SW 1271 (cell line): ENCODE results near the gene AP1S1.
"Not testable (repeated sequence)": the region's sequence is repeated elsewhere in the genome, so short reads cannot be mapped to it uniquely, and the experiment has no call there.

Experiments
- DNase-seq, 2 experiments: peaks; one replicate each; lab custom pipeline; 2025; lab: John Stamatoyannopoulos, UW

AP1S1 gene

DNA sequence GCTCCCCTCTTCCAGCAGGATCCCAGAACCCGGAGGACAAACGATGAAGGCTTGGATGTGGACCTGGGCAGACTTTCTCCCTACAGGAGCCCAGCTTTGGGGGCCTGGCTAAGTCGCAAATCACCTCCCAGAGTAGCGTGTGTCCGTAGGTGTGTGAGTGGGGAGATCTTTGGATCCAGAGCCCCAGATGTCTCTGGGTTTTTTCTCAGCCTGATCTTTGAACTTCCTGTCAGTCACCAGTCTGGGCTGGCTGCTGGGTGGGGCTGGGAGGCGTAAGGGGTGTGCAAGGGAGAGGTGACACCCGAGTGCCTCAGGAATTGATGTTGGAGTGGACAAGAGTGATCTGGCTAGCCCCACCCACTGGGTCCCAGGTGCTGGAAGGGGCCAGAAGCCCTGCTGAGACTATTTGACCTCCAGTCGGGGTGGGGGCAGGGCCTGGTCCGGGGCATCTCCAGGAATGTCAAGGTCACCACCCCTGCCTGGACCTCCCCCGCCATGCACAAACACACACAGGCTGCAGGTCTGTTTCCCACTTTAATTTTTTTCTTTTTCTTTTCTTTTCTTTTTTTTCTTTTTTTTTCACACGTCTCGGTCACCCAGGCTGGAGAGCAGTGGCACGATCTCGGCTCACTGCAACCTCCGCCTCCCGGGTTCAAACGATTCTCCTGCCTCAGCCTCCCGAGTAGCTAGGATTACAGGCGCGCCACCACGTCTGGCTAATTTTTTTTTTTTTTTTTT is 46.8 kb downstream of the AP1S1 start, which contains the start of gene MOGAT3:
Gene MOGAT3 (minus strand): TSS at position 175 of the 738 bp plus-strand sequence. CDS start 182 bp downstream, outside the sequence.
- no peak for DNase-seq

- DNase-seq: no peak
Observed at GRCh38 chr7:101201695-101202602, 47.7 kb downstream of the AP1S1 start.

DNA sequence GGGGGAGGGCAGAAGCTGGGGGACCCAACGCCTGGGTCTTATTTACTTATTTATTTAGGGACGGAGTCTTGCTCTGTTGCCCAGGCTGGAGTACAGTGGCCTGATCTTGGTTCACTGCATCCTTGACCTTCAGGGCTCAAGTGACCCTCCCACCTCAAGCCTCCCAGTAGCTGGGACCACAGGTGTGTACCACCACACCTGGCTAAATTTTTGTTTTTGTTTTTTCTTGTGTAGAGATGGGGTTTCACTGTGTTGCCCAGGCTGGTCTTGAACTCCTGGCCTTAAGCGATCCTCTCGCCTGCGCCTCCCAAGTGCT is 48.3 kb downstream of the AP1S1 start:
- DNase-seq: no peak

GRCh38 chr7:101203740-101204738 is 49.8 kb downstream of the AP1S1 start:
- DNase-seq: not testable (repeated sequence)

DNA sequence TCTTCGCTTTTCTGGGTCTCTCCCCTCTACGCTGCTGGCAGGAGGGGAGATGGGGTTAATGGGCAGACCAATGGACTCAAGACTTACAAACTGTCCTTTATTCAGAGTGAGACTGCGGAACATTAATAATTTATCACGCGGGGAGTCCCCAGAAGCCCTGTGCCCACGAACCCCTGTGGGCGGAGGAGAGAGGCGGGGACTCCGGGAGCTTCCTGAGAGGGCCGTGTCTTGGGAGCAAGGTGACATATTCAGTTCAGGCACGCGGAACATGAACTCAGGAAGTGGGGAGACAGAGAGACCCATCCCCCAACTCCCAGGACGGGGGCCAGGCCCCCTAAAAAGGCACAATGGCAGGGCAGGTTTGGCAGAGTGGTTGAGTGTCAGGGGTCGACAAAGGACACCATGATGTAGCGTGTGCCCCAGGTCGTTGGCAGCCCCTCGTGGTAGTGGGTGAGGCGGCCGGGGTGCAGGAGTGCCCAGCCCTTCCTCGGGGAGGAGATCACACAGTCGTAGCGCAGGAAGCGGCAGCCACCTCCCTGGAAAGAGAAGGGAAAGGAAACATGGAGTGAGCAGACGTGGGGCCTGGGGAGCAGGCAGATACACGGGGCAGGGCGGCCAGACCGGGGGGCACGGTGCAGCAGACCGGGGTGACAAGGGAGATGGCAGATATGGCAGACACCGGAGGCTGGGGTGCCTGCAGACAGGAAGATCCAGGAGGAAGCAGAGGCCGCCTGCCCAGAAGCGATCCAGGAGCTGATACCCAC is 51.8 kb downstream of the AP1S1 start:
- DNase-seq: no peak

DNA sequence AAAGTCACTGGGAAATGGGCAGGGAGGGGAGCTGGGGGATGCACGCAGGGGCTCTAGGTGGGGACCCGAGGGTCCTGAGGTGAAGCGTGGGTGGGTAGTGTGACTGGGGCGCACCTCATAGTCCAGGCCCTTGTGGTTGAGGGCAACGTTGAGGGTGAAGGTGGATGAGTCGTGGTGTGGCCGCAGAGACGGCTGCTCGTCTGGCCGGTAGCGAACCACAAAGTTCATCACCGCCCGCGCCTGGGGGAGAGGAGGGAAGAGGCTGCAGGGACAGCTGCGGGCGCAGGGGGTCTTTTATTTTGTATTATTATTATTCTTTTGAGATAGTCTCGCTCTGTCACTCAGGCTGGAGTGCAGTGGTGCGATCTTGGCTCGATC is 52.4 kb downstream of the AP1S1 start:
- no peak for DNase-seq

- no peak for DNase-seq
Observed at GRCh38 chr7:101207459-101207858, 53.2 kb downstream of the AP1S1 start.

- DNase-seq: no peak
Observed at GRCh38 chr7:101208794-101209193, 54.5 kb downstream of the AP1S1 start.

DNA sequence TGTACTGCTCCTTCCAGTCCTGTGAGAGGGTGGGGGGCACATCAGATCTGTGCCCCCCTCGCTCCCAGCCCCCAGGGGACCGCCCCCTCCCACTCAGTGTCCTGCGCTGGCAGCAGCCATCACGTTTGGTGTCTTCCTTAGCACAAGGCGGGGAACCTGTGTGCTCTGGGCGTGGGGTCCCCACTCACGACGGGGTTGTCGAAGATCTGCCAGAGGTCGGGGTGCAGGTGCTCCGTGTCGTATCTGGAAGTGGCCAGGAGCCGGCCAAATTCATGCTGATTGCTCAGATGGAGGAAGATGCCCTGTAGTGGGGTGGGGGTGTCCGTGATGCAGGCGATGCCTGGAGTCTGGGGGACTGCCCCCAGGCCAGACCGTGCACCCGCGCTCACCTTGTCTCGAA is 55.9 kb downstream of the AP1S1 start:
- DNase-seq: no peak
